ENCODE data around the gene PIEZO1.
A peak's percentile ranks its signal among the peaks of the same experiment; 100 is the strongest.

PIEZO1 gene

GRCh38 chr16:88771294-88771772 is 13.7 kb downstream of the PIEZO1 start:
- H3K4me3 ChIP-seq (ENCODE audit: low read length) = peak overlapping the region; percentile 40
- H3K4me1 ChIP-seq (ENCODE audit: control insufficient read depth, insufficient read depth, low read length) = peaks cover 75% of the 10 kb centered on the region

GRCh38 chr16:88770461-88771293 is 14.3 kb downstream of the PIEZO1 start:
- H3K4me3 ChIP-seq (ENCODE audit: low read length) = peak overlapping the region; percentile 40
- H3K27ac ChIP-seq (ENCODE audit: low read depth, low read length) = peak overlapping the region; percentile 90
- H3K9ac ChIP-seq (ENCODE audit: low read length) = peak overlapping the region; percentile 24

More at GRCh38 chr16:88771294-88771772, 13.7 kb downstream of the PIEZO1 start:
- Histone ChIP-seq H3K27me3 (ENCODE audit: control insufficient read depth, insufficient read depth, low read length) (no peaks in the 10 kb centered on the region), H3K36me3 (ENCODE audit: control insufficient read depth, insufficient read depth, low read length) (no peaks in the 10 kb centered on the region), H3K9ac (ENCODE audit: low read length) (peak overlapping the region; percentile 24), H3K27ac (ENCODE audit: low read depth, low read length) (peak overlapping the region; percentile 90)

GRCh38 chr16:88769617-88770460 is 15.2 kb downstream of the PIEZO1 start:
- Histone ChIP-seq H3K4me1 (ENCODE audit: control insufficient read depth, insufficient read depth, low read length) (peaks cover 72% of the 10 kb centered on the region), H3K36me3 (ENCODE audit: control insufficient read depth, insufficient read depth, low read length) (no peaks in the 10 kb centered on the region), H3K27me3 (ENCODE audit: control insufficient read depth, insufficient read depth, low read length) (no peaks in the 10 kb centered on the region), H3K4me3 (ENCODE audit: low read length) (peak overlapping the region; percentile 40), H3K27ac (ENCODE audit: low read depth, low read length) (peak overlapping the region; percentile 90), H3K9ac (ENCODE audit: low read length) (no peak overlapping the region)

More at GRCh38 chr16:88770461-88771293, 14.3 kb downstream of the PIEZO1 start:
- Histone ChIP-seq H3K36me3 (ENCODE audit: control insufficient read depth, insufficient read depth, low read length) (no peaks in the 10 kb centered on the region), H3K4me1 (ENCODE audit: control insufficient read depth, insufficient read depth, low read length) (peaks cover 71% of the 10 kb centered on the region), H3K27me3 (ENCODE audit: control insufficient read depth, insufficient read depth, low read length) (no peaks in the 10 kb centered on the region)

DNA sequence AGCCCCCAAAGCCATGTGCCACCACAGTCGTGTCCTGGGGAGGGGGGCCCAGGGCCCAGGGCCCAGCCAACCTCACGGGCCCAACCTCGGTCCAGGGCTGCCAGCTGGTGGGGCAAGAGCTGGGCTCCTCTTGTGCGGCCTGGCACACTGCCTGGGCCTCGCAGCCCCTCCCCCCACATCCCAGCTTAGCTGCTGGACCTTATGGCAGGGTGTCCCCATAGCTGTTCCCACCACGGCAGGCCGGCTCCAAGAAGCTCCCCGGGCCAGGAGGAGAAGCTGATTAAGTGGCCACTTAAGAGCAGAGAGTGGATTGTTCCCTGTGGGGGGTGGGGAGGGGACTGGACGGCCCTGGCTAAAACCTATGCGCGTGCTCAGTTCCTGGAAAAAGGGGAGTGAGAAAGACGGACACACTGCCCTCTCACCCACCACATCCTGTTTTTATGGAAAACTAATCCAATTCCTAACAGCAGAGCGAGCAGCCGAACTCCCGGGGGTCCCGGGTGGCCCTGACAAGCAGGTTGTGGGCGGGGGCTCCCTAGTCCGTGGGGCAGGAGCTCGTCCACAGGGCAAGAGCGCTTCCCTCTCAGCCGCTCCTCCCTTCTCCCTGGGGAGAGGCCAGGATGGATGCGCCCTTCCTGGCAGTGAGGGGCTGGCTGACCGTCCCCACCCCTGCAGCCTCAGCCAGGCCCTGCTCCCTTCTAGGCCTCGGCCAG is 16.8 kb downstream of the PIEZO1 start:
- Histone ChIP-seq H3K36me3 (ENCODE audit: control insufficient read depth, insufficient read depth, low read length) (no peaks in the 10 kb centered on the region), H3K9ac (ENCODE audit: low read length) (no peak overlapping the region), H3K27ac (ENCODE audit: low read depth, low read length) (peak overlapping the region; percentile 90), H3K4me3 (ENCODE audit: low read length) (no peak overlapping the region), H3K4me1 (ENCODE audit: control insufficient read depth, insufficient read depth, low read length) (peaks cover 59% of the 10 kb centered on the region), H3K27me3 (ENCODE audit: control insufficient read depth, insufficient read depth, low read length) (no peaks in the 10 kb centered on the region)

GRCh38 chr16:88767546-88768070 is 17.4 kb downstream of the PIEZO1 start:
- no peaks in the 10 kb centered on the region for H3K27me3 ChIP-seq (ENCODE audit: control insufficient read depth, insufficient read depth, low read length)
- H3K27ac ChIP-seq (ENCODE audit: low read depth, low read length) = peak overlapping the region; percentile 90
- peaks cover 54% of the 10 kb centered on the region for H3K4me1 ChIP-seq (ENCODE audit: control insufficient read depth, insufficient read depth, low read length)
- no peaks in the 10 kb centered on the region for H3K36me3 ChIP-seq (ENCODE audit: control insufficient read depth, insufficient read depth, low read length)
- no peak overlapping the region for H3K4me3 ChIP-seq (ENCODE audit: low read length)
- no peak overlapping the region for H3K9ac ChIP-seq (ENCODE audit: low read length)

- Histone ChIP-seq H3K9ac (ENCODE audit: low read length) (no peak overlapping the region), H3K4me1 (ENCODE audit: control insufficient read depth, insufficient read depth, low read length) (peaks cover 55% of the 10 kb centered on the region), H3K36me3 (ENCODE audit: control insufficient read depth, insufficient read depth, low read length) (no peaks in the 10 kb centered on the region), H3K27me3 (ENCODE audit: control insufficient read depth, insufficient read depth, low read length) (no peaks in the 10 kb centered on the region), H3K4me3 (ENCODE audit: low read length) (no peak overlapping the region), H3K27ac (ENCODE audit: low read depth, low read length) (peak overlapping the region; percentile 90)
Observed at GRCh38 chr16:88766975-88767374, 18.0 kb downstream of the PIEZO1 start.

DNA sequence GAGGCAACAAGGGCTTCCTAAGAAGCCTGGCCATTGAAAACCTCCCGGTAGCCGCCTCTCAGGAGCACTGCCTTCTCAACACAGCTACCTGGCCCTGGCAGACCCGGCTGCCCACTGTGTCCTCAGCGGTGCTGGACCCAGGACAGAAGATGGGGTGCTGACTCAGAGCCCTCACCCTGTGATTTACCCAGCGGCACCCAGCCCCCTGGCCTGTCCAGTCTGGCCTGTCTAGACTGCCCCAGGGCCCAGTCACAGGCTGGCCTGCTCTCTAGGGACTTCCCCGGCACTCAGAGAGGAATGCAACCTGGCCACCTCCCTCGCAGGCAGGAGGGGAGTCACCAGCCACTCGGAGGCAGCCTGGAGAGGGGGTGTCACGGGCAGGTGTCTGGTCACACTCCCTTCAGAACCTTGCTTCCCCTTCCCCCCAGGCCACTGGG is 20.1 kb downstream of the PIEZO1 start:
- H3K4me1 ChIP-seq (ENCODE audit: control insufficient read depth, insufficient read depth, low read length) = peaks cover 55% of the 10 kb centered on the region

GRCh38 chr16:88764080-88764479 is 20.9 kb downstream of the PIEZO1 start:
- H3K36me3 ChIP-seq (ENCODE audit: control insufficient read depth, insufficient read depth, low read length) = no peaks in the 10 kb centered on the region
- H3K27ac ChIP-seq (ENCODE audit: low read depth, low read length) = no peak overlapping the region
- no peak overlapping the region for H3K4me3 ChIP-seq (ENCODE audit: low read length)
- H3K9ac ChIP-seq (ENCODE audit: low read length) = no peak overlapping the region
- no peaks in the 10 kb centered on the region for H3K27me3 ChIP-seq (ENCODE audit: control insufficient read depth, insufficient read depth, low read length)
- H3K4me1 ChIP-seq (ENCODE audit: control insufficient read depth, insufficient read depth, low read length) = peaks cover 53% of the 10 kb centered on the region

More for the DNA sequence above, 20.1 kb downstream of the PIEZO1 start:
- Histone ChIP-seq H3K36me3 (ENCODE audit: control insufficient read depth, insufficient read depth, low read length) (no peaks in the 10 kb centered on the region), H3K4me3 (ENCODE audit: low read length) (no peak overlapping the region), H3K9ac (ENCODE audit: low read length) (no peak overlapping the region), H3K27ac (ENCODE audit: low read depth, low read length) (no peak overlapping the region), H3K27me3 (ENCODE audit: control insufficient read depth, insufficient read depth, low read length) (no peaks in the 10 kb centered on the region)

DNA sequence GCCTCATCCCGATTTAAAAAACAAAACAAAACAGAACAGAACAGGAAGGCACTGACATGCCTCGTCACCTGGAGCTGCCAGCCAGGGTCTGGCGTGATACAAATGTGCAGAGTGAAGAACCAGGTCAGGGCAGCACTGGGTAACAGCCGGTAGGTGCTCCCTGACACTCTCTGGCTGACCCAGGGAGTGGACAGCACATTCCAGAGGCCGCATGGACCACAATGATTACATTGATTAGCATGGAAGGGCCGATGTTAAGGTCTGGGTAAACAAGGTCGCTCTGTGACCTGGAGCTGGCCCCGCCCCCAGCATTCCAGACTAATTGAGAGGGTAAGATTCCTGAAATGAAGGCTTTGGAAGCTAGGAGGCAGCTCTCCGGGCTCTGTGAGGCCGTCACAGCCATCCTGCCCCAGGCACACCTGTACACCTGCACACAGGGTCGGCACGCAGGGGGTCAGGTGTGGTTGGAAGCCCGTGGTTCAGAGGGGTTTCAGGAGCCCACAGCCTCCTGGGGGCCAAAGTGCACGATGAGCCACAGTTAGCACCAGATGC is 21.4 kb downstream of the PIEZO1 start:
- no peak overlapping the region for H3K4me3 ChIP-seq (ENCODE audit: low read length)
- H3K27ac ChIP-seq (ENCODE audit: low read depth, low read length) = no peak overlapping the region
- peaks cover 52% of the 10 kb centered on the region for H3K4me1 ChIP-seq (ENCODE audit: control insufficient read depth, insufficient read depth, low read length)
- no peaks in the 10 kb centered on the region for H3K36me3 ChIP-seq (ENCODE audit: control insufficient read depth, insufficient read depth, low read length)
- H3K9ac ChIP-seq (ENCODE audit: low read length) = no peak overlapping the region
- H3K27me3 ChIP-seq (ENCODE audit: control insufficient read depth, insufficient read depth, low read length) = no peaks in the 10 kb centered on the region

DNA sequence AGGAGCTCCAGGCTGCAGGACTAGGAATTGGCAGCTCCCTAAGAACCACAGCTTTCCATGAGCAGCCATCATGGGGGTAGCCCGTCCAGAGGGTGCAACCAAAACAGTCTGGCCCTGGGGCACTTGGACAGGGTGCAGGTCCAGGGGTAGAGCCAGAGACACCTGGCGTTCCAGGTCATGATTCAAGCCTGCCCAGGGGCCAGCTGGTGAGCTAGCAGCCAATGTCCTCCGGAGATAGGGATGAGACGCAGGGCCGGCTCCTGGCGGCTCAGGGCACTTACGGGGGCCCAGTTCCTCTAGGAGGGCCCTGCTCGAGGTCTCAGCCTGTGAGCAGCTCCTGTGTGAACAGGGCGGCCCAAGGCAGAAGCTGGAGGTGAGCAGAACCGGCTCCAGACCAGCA is 22.1 kb downstream of the PIEZO1 start:
- peak overlapping the region; percentile 48 for H3K27ac ChIP-seq (ENCODE audit: low read depth, low read length)
- H3K4me3 ChIP-seq (ENCODE audit: low read length) = no peak overlapping the region
- H3K36me3 ChIP-seq (ENCODE audit: control insufficient read depth, insufficient read depth, low read length) = no peaks in the 10 kb centered on the region
- no peaks in the 10 kb centered on the region for H3K27me3 ChIP-seq (ENCODE audit: control insufficient read depth, insufficient read depth, low read length)
- peaks cover 54% of the 10 kb centered on the region for H3K4me1 ChIP-seq (ENCODE audit: control insufficient read depth, insufficient read depth, low read length)
- H3K9ac ChIP-seq (ENCODE audit: low read length) = no peak overlapping the region

DNA sequence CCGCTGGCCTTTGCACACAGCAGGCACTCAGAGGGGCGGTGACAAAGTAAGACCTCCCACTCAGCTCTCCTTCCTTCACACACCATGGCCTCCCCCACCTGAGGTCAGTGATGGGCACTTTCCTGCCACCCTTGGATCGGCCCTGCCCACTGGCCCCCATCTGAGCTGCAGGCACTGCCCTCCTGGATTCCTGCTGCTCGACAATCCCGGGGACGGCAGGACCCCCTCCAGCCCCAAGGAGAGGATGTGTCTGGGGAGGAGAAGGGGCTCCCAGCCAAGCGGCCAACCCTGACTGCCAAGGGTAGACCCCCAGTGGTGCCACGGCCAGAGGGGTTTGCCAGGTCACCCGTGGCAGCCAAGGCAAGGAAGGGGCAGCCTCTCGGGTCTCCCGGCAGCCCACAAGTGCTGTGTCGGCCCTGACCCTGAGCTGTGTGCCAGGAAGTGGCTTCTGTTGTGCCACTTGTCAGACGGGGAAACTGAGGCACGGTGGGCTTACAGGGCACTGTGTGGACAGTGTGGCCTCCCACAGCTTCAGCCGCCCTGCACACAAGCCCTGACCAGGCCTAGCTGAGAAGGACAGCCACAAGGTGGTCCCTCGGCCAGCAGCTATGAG is 22.7 kb downstream of the PIEZO1 start:
- H3K36me3 ChIP-seq (ENCODE audit: control insufficient read depth, insufficient read depth, low read length) = no peaks in the 10 kb centered on the region
- H3K4me1 ChIP-seq (ENCODE audit: control insufficient read depth, insufficient read depth, low read length) = peaks cover 49% of the 10 kb centered on the region
- peak overlapping the region; percentile 97 for H3K27ac ChIP-seq (ENCODE audit: low read depth, low read length)

More for the DNA sequence above, 22.7 kb downstream of the PIEZO1 start:
- H3K27me3 ChIP-seq (ENCODE audit: control insufficient read depth, insufficient read depth, low read length) = no peaks in the 10 kb centered on the region
- H3K4me3 ChIP-seq (ENCODE audit: low read length) = no peak overlapping the region
- H3K9ac ChIP-seq (ENCODE audit: low read length) = no peak overlapping the region

All from rectal smooth muscle tissue (tissue), 1 donor.